Peyer's patch (tissue), 4 donors: ENCODE data around the gene CUL5.
"Not testable (repeated sequence)": the region's sequence is repeated elsewhere in the genome, so short reads cannot be mapped to it uniquely, and the experiment has no call there.

Experiments
- POLR2A ChIP-seq, 2 donors: fragments of 450-650 bp; IDR thresholded peaks; one replicate each; pipeline ENCODE4 v1.5.1; 2017; ENCODE audit warnings: antibody characterized with exemption in 2 of 2, mild to moderate bottlenecking in 2 of 2, moderate library complexity in 2 of 2
- TF ChIP-seq, protein P1 (sequence below), 6 experiments: fragments of 450-650 bp in 4 of 6; fragments of 200-600 bp in 2 of 6; sonication (generic) in 1 of 6; IDR thresholded peaks; one replicate each; pipeline ENCODE4 v1.5.1; 2017 to 2019; ENCODE audit warnings: antibody characterized with exemption in 6 of 6, mild to moderate bottlenecking in 3 of 6, moderate library complexity in 1 of 6

DNA sequence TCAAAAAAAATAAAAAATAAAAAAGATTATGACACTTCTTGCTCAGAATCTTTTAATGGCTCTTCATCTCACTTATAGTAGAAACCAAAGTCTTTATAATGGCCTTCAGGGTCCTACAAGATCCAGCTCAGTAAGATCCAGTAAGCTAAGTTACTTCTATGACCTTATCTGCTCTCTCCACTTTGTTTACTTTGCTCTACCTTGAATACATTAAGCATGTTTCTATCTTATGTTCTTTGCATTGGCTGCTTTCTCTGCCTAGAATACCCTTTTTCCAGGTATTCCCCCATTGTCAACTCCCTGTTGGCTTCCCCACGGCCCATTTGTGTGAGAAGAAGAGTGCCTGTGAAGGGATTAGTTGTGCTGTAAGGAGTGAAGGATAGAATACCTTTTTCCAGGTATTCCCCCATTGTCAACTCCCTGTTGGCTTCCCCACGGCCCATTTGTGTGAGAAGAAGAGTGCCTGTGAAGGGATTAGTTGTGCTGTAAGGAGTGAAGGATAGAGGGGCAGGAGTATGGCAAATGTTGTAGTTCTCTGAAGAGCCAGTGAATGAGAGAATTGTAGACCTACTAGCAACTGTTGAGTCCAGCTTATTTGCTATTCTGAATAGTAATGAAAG is 20.2 kb downstream of the CUL5 start:
- TF ChIP-seq, protein P1, sequence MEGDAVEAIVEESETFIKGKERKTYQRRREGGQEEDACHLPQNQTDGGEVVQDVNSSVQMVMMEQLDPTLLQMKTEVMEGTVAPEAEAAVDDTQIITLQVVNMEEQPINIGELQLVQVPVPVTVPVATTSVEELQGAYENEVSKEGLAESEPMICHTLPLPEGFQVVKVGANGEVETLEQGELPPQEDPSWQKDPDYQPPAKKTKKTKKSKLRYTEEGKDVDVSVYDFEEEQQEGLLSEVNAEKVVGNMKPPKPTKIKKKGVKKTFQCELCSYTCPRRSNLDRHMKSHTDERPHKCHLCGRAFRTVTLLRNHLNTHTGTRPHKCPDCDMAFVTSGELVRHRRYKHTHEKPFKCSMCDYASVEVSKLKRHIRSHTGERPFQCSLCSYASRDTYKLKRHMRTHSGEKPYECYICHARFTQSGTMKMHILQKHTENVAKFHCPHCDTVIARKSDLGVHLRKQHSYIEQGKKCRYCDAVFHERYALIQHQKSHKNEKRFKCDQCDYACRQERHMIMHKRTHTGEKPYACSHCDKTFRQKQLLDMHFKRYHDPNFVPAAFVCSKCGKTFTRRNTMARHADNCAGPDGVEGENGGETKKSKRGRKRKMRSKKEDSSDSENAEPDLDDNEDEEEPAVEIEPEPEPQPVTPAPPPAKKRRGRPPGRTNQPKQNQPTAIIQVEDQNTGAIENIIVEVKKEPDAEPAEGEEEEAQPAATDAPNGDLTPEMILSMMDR (IDR thresholded peaks at IDR 0.05): not testable (repeated sequence)
- not testable (repeated sequence) for TF ChIP-seq POLR2A (IDR thresholded peaks at IDR 0.05)
